SK-MEL-5 (cell line): Measurements from ENCODE around the gene PTDSS2. TPM values are rescaled to one million over a fixed set of nuclear protein-coding genes. Genes with fewer than 3 reads are reported as not detected.

ENCODE experiments used
- DNase-seq: peaks from one replicate; pipeline ENCODE4 v3.0.0-alpha.2; 2016; ENCODE audit warnings: low read depth, low spot score
- in situ Hi-C: cut with HindIII; loops from 2 replicates; pipeline ENCODE4 v1.10.0; 2016; ENCODE audit warnings: low sequenced_read_pairs, high pct_unique_total_duplicates, low pct_unique_long_range_greater_than_20kb
- total RNA-seq: library from RNA; depleted of rRNA; stranded (reverse); fragments of >200 nt; shearing (Covaris generic); gene quantifications from 2 replicates; pipeline ENCODE4 v1.2.3, GENCODE V29; 2014

Gene PTDSS2
- total RNA-seq, 1 experiment from 2014 or later = 41.7 TPM

DNA sequence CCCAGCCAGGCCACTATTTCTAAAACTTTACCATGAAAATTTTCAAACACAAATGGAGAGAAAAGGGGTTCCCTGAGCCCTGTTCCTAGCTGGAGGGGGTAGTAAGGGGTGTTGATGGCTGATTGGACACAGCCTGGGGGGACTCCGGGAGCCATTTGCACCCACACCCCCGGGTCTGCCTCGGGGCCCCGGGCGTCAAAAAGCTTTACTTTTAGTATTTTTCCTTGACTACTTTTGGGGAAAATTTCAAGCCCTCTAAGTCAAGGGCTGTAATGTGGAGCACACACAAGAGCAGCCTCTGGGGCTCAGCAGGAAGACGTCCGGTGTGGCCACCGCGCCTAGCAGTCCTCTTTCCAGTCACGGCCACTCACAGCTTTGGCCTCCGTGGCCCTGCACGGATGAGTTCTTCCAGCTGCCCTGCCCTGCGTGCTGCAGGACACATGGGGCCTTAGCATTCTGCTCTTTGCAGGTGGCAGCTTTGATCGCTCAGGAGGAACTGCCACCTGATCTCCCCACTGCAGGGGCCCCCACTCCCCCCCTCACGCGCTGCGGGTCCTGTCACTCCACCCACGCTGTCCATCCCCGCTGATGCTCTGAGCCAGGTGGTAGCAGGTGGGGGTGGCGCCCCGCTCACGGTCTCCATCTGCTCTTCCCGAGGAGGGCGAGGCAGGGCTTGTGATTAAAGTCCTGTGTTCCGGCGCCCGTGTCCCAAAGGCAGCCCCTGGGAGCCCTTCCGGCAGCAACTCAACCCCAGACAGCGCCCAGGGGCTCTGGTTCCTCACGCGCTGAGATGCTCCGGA lies 42.5 kb downstream of the PTDSS2 start:
- DNase-seq = no peak
- in situ Hi-C loops = no loop called here

DNA sequence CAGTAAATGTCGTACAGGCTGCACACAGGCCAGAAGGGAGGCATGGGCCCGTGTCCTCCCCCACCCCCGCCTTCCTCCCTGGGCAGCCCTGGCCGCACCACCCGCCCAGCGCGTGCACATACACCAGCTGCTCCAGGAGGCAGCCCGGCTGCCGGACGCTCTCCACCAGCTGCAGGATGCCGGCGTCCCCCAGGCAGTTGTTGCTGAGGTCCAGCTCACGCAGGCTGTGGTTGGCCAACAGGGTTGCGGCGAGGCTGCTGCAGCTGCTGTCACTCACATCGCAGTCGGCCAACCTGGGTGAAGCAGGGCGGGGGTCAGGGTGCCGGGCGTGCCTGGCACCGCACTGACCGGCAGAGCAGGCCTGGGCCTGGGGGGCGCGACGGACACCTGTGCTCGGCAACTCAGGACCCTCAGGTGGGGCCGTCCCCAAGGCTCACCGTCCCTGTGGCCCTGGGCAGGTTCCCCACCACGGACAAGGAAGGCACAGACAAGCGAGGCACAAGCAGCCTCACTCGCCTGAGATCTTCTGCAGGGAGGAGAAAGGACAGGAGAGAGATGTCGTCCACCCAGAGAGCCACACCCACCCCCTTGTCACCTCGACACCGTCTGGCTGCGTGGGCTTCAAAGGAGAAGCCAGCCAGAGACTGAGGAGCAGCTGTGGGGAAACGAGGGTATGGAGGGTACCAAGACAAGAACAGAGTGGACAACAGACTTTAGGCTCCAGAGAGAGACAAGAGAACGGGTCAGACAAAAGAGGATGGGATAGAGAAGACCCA lies 44.9 kb downstream of the PTDSS2 start:
- no peak for DNase-seq
- in situ Hi-C loops = no loop called here

DNA sequence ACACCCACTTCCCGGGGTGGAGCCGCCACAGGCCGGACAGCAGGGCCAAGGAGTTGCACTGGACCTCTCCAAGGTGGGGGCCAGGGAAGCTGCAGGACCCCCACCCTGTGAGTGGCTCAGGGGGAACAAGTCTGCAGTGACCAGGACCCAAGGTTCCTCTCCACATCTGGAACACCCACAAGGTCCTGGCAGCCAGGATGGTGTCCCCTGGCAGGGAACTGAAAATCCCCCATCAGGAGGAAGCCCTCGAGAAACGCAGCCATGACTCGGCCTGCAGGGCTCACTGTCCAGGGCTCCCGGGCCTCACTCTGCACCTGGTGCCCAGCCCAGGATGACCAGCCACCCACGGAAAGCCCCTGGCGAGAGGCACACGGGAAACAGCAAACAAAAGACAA lies 45.5 kb downstream of the PTDSS2 start:
- DNase-seq = no peak
- in situ Hi-C loops = no loop called here

DNA sequence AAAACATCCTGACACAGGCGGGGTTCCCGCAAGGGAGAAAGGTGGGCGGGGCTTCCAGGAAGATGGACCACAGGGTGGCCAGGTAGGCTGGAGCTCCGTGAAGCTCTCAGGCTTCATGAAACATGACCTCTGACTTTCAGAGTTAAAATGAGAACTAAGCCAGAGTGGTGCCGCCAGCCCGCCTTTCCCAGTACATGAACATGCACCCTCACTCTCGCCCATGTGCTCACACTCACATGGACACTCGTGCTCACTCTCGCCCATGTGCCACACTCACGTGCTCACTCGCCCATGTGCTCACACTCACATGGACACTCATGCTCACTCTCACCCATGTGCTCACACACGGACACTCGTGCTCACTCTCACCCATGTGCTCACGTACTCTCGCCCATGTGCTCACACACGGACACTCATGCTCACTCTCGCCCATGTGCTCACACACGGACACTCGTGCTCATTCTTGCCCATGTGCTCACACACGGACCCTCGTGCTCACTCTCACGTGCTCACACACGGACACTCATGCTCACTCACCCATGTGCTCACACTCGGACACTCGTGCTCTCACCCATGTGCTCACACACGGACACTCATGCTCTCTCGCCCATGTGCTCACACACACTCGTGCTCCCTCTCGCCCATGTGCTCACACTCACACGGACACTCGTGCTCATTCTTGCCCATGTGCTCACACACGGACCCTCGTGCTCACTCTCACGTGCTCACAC lies 46.9 kb downstream of the PTDSS2 start:
- in situ Hi-C loops = no loop called here
- no peak for DNase-seq

DNA sequence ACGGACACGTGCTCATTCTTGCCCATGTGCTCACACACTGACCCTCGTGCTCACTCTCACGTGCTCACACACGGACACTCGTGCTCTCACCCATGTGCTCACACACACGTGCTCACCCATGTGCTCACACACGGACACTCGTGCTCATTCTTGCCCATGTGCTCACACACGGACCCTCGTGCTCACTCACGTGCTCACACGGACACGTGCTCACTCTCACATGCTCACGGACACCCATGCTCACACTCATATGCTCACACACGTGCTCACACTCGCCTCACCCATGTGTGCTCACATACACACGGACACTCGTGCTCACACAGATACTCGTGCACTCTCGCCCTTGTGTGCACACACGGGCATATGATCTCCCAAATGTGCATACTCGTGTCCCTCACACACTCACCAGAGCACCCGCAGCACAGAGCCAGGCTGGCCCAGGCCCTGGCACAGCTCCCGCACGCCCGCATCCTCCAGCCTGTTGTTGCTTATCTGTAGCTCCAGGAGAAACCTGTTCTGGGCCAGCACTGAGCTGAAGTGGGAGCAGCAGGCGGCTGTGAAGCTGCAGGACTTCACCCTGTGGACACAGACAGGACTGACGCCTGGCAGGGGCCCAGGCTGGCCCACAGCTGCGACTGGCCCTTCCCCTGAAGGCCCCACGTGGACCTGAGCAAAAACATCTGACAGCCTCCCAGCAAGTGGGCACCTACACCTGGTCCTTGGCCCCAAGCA lies 47.7 kb downstream of the PTDSS2 start:
- DNase-seq = no peak

DNA sequence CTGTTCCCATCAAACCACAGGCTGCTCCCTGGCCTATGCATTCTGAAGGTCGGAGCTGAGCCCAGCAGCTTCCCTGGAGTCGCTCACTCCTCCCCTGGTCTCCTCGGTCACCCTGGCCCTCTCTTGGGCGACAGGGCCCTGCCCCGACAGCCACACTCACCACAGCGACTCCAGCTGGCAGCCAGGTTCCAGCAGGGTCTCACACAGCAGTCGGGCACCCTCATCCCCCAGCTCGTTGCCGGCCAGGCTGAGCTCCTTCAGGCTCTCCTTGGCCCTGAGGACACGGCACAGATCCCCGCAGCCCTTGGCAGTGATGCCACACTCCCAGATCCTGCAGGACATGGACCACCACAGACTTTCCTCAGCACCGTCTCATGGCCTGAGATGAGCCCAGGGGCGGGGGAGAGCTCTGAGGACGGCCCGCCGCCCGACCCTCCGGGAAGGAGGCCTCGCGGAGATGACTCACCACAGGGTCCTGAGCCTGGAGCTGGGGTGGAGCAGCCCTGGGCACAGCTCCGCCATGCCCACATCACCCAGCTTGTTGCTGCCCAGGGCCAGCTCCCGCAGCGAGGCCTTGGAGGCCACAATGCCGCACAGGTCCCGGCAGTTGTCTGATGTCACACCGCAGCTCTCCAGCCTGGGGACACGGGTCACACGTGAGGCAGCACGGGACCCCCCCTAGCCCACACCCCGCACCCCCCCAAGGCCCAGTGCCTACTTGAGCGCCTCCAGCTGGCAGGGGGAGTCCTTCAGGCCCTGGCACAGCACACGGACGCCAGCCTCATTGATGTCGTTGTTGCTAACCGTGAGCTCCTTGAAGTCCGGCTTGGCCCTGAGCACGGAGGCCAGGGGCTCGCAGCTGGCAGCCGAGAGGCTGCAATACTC lies 48.5 kb downstream of the PTDSS2 start:
- in situ Hi-C loops = no loop called here
- no peak for DNase-seq

More for the DNA sequence above, 47.7 kb downstream of the PTDSS2 start:
- in situ Hi-C loops = no loop called here

DNA sequence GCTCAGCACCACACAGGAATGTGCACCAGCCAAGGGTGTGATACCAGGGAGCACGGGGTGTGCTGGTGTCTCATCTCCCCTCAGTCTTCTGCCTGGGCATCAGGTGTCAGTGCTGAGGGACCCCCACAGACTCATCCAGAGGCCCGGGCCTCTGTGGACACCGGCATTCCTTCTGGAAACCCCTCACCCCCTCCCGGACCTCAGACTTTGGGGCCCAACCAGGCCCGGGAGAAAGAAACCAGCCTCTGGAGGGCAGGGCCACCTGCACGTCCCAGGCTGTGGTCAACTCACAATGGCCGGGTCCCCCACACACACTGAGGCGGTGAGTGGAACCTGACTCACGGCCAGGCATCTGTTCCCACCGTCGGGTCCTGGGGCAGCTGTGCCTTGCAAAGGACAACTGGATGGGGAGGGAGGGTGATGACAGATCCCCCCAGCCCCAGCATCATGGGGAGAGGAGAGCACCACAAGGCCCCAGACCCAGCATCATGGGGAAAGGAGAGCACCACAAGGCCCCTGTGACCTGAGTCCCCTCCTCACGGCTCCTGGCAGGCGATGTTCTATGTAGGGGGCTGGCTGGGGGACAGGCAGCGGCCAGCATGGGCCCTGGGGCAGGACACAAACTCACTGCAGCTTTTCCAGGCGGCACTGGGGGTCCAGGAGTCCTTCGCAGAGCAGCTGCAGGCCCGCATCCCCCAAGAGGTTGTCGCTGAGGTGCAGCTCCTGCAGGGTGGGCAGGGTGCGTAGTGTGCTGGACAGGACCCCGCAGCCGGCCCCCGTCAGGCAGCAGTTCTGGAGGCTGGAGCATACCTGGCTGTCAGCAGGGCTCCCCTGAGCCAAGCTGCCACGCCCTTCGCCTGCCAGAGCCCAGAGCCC lies 49.4 kb downstream of the PTDSS2 start:
- DNase-seq = no peak
- in situ Hi-C loops = no loop called here

DNA sequence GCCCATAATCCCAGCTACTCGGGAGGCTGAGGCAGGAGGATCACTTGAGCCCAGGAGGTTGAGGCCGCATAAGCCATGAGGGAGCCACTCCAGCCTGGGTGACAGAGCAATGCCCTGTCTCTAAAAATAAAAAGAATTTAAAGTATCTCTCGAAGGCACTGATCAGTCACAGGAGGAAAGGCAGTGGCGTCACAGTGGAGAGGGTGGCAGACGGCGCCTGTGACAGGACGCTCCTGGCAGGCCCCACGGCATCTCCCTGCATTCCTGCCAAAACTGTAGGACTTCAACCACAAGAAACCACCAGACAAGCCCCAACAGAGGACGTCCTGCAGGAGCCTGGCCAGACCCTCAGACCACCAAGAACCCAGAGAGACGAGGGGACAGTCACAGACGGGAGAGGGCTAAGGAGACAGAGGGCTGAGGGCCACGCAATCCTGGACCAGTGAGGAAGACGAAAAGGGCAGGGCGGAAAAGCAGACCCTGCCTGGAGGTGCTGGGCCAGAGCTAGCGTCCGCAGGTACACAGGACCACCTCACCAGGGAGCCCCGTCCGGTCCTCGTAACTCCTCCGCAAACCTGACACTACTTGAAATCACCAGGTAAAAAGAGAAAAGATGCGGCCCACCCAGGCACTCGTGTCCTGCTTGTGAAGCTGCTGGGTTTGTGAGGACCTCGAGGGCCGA lies 51.1 kb downstream of the PTDSS2 start:
- no peak for DNase-seq
- in situ Hi-C loops = no loop called here

DNA sequence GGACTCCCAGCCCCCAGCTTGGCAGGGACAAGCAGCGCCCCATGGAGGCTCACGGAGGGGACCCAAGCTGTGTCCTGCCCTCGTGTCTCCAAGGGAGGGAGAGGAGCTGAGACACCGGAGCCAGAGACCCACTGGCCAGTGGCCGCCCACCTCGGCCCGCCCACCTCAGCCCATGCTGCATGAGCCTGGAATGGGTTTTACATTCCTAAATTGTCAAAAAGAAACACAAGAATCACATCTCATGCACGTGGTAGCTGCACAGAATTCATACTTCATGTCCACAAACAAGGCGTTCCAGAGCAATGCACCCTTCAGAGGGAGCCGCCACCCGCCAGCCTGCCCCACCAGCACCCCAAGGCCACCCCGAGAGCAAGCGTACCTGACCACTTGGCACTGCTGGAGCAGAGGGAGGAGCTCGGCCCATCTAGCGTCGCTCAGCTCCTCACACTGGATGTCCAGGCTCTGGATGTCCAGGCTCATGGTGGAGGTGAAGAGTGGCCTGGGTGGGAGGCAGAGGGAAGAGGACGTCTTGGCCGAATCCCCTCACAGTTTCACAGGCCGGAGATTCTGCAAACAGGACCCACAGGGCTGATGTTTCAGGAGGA lies 51.7 kb downstream of the PTDSS2 start:
- no peak for DNase-seq
- in situ Hi-C loops = no loop called here

DNA sequence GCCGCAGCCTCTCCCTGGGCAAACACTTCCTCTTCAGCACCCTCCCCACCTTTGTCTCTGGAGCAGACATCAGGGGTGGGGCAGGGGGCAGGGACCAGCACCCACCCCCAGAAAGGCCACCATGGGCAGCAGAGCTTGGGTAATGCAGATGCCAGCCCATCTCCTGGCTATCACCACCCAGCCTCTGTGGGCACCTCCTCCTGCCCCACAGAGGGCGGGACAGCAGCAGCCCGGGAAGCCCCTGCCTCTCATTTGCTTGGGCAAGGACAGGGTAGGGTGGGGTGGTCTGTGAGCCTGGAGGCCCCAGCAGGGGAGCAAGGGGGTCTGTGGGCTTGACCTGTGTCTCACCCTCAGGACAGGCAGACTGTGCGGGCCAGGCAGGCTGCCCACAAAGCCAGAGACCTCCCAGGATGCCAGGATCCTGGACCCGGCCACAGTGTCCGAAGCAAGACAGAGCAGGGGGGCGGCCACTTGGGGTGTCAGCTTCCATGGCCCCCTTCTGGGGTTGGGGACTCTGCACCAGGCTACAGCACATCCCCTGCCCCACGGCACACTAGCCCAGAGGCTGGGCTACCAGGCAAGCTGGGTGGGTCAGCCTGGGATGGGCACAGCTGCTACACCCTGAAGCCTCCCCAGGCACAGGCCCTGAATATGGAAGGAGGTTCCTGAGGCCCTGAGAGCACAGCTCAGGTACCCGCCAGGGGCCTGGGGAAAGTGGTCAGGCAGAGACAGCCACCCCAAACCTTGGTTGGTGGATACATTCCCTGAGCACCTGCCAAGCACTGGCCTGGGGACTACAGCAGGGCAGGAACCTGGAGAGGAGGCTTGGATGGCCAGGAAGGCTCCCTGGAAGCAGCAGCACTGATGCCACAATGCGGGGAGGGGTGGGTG lies 52.5 kb downstream of the PTDSS2 start:
- in situ Hi-C loops = no loop called here
- no peak for DNase-seq

DNA sequence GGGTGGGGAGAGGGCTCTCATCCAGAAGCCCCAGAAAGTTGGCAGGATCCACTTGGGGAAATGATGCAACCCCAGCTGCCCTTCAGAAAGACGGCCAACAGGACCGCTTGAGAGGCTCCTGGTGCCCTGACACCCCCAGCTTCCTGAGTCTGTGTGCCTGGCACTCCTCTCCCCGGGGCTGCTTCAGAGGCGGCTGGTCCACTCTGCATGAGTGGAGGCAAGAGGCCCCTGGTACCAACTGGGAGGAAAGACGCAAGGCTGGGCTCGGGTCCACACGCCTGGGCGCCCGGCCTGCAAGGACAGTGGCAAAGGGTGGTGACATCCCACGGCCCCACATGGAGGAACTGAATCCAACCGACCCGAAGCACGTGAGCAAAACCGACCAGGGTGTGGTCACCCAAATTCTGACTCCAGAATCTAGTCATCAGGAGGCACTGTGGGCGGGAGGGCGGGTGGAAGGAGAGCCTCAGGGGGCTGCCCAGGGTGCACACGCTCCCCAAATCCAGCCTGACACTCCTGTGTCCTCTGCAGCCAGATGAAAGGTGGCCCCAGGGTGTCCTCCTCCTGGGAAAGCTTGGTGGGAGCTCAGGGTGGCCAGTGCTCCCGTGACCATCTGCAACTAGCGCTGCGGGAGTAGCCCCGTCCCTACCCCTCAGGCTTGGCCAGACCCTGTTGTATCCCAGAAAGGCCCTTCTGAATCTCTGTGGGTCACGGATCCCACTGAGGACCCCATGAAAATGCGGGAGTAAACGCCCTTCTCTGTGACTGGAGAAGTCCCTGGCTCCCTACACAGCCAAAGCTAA lies 53.3 kb downstream of the PTDSS2 start:
- no peak for DNase-seq
- in situ Hi-C loops = no loop called here

DNA sequence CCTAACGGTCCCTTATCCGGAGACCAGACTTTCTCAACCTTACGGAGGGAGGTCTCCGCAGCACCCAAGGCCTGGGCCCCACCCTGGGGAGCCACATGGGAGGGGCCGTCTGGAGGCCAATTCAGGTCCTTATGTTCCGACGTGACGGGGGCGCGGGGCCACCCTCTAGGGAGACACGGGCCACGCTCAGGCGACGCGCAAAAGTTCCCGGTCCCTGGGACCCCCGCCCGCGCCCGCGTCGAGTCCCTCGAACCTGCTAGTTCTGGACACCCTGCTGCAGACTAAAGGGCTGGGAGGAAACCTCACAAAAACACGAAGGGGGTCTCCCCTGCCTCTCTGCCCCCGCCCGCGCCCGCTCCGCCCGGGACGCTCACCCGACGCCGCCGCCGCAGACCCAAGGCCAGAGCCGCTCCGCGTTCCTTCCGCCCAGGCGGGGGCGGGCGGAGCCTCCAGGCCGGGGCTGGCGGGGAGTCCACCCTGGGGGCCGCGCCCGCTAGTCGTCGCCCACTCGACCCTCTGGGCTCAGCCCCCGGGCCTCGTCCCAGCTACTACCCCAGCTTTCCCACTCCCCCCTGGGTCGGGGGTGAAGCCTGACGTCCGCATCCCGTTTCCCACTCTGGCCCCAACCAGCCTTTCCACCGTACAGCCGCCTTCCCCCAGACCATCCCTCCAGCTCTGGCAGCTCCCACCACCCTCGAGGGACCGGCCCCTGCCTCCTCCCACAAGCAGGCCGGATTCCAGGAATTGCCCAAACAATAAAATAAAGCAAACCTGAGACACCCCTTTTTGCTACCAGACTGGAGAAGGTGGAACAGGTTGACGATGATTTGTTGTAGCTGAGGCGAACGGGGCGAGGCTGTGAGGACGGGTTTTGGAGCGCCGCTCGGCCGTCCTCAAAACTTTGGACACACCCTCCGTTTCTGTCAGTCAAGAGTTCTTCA lies 54.2 kb downstream of the PTDSS2 start:
- no peak for DNase-seq
- in situ Hi-C loops = no loop called here

DNA sequence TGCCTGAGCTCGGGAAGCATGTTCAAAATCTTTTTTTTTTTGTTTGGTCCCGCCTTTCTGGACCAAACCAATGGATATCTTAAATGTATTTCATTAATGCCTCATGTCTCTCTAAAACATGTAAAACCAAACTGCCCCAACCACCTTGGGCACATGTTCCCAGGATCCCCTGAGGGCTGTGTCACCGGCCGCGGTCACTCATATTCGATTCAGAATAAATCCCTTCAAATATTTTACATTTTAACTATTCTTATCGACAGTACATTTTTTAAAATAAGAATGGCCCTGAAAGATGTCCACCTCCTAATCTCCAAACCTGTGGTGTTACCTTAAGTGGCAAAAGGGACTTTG lies 54.9 kb downstream of the PTDSS2 start:
- in situ Hi-C loops = no loop called here

More for the DNA sequence above, 54.9 kb downstream of the PTDSS2 start:
- no peak for DNase-seq
